ENCODE data around the gene STXBP1. TPM values are rescaled to one million over a fixed set of nuclear protein-coding genes. Genes with fewer than 3 reads are reported as not detected.
A peak's percentile ranks its signal among the peaks of the same experiment; 100 is the strongest.

The STXBP1 gene
- total and polyA plus RNA-seq, 2 of the 4 experiments (the other 2 are of a cell fraction), result 15.8 to 22.6 TPM

GRCh38 chr9:127562841-127563401, 49.2 kb upstream of the STXBP1 start (continued):
- TF ChIP-seq RCOR1 (IDR thresholded peaks at IDR 0.05; ENCODE audit: insufficient replicate concordance, low read length) (no peak), FOS (IDR thresholded peaks at IDR 0.05; ENCODE audit: low read depth, low read length) (peak; percentile 41; the same call in 1 of the 2 replicates)

GRCh38 chr9:127563579-127563978, 48.5 kb upstream of the STXBP1 start:
- no peak overlapping the region for H3K18ac ChIP-seq (ENCODE audit: low read depth, low read length)
- ATAC-seq (ENCODE audit: low read depth), result no peak
- no peak overlapping the region for H2BK15ac ChIP-seq (ENCODE audit: low read depth, low read length)
- no peak overlapping the region for H3K9ac ChIP-seq (ENCODE audit: low read depth, low read length)
- H3K79me1 ChIP-seq (ENCODE audit: low read depth in 1 of 2, low read length in 2 of 2), result peaks cover 3 to 44% of the 10 kb centered on the region in 2 experiments
- no peak overlapping the region for H3K4me2 ChIP-seq (ENCODE audit: low read depth, low read length)
- H4K8ac ChIP-seq (ENCODE audit: low read depth in 2 of 2, low read length in 2 of 2), result no peak overlapping the region
- no peak for TF ChIP-seq SMC3 (IDR thresholded peaks at IDR 0.05; ENCODE audit: low read depth, low read length)
- no peak for TF ChIP-seq CTCF (conservative IDR thresholded peaks at IDR 0.05; ENCODE audit: low read depth, low read length)
- no peak for TF ChIP-seq RAD21 (IDR thresholded peaks at IDR 0.05; ENCODE audit: low read length)
- no peak for TF ChIP-seq CEBPB (IDR thresholded peaks at IDR 0.05; ENCODE audit: low read depth, low read length)
- no peak for TF ChIP-seq MXI1 (IDR thresholded peaks at IDR 0.05; ENCODE audit: borderline replicate concordance, low read depth, low read length)
- TF ChIP-seq MAZ (IDR thresholded peaks at IDR 0.05; ENCODE audit: borderline replicate concordance, low read depth, low read length), result no peak
- no peak for TF ChIP-seq MAFK (IDR thresholded peaks at IDR 0.05; ENCODE audit: low read depth, low read length)
- TF ChIP-seq NFE2L2 (IDR thresholded peaks at IDR 0.05; ENCODE audit: low read depth, low read length), result no peak
- no TSS peak for BruUV-seq (replicated peaks)
- H3K4me3 ChIP-seq (ENCODE audit: insufficient read depth, low read depth, low read length), result no peak overlapping the region
- ChIA-PET CTCF (no interaction called here), POLR2A (ENCODE audit: unreplicated experiment) (no interaction called here)
- H3K14ac ChIP-seq (replicated peaks; ENCODE audit: low read depth, low read length), result peak overlapping the region; percentile 75
- in situ Hi-C loops (cut with MboI; ENCODE audit: low sequenced_read_pairs) (no loop called here), dilution Hi-C loops (cut with HindIII; ENCODE audit: low sequenced_read_pairs, unreplicated experiment) (no loop called here), intact Hi-C loops (cut with micrococcal nuclease) (loop anchor here (2.0 kb wide), 1 partner anchor 43 kb away; no protein-coding TSS in a partner anchor)
- peaks cover 79% of the 10 kb centered on the region for H4K20me1 ChIP-seq (ENCODE audit: insufficient read depth, low read length)
- peak overlapping the region; percentile 89; the same call in 1 of the 2 replicates for H3K4ac ChIP-seq (ENCODE audit: low read depth, low read length)
- peak overlapping the region; percentile 83 for H2BK5ac ChIP-seq (ENCODE audit: low read depth, low read length, poor library complexity, severe bottlenecking)
- no peaks in the 10 kb centered on the region for H3K9me3 ChIP-seq (ENCODE audit: control insufficient read depth, insufficient read depth, low read length)
- peak overlapping the region; percentile 3; the same call in 1 of the 2 replicates for H3K27ac ChIP-seq (ENCODE audit: insufficient read depth, low read length)
- 0 out of 2 replicates have a peak overlapping the region, but pooled peaks have one; percentile 78 for H2BK120ac ChIP-seq (ENCODE audit: low read depth, low read length)
- H2AFZ ChIP-seq (replicated peaks; ENCODE audit: low read length, poor library complexity), result no peak overlapping the region
- H4K5ac ChIP-seq (ENCODE audit: low read depth, low read length), result no peak overlapping the region
- H2BK20ac ChIP-seq (ENCODE audit: low read depth, low read length), result no peak overlapping the region
- peak overlapping the region; percentile 76; the same call in 1 of the 2 replicates for H3K23ac ChIP-seq (ENCODE audit: low read depth, low read length)
- no peak overlapping the region for H2AK9ac ChIP-seq (replicated peaks; ENCODE audit: low read depth, low read length, poor library complexity)
- H3K56ac ChIP-seq (ENCODE audit: extremely low read depth, insufficient read depth, low read length), result no peak overlapping the region
- H4K91ac ChIP-seq (ENCODE audit: insufficient read depth, low read depth, low read length), result no peak overlapping the region
- H3K9me1 ChIP-seq (ENCODE audit: insufficient read depth, low read length), result peaks cover 37% of the 10 kb centered on the region
- WGBS, 2 experiments (ENCODE audit: extremely low coverage in 2 of 2, insufficient read length in 1 of 2), result 93% methylated on average over 3 of the region's 13 CpGs; no CpG with 5 or more reads in 1 of the 2 experiments
- H2AK5ac ChIP-seq (ENCODE audit: low read depth, low read length), result peak overlapping the region; percentile 68; the same call in 1 of the 2 replicates
- no peaks in the 10 kb centered on the region for H3K27me3 ChIP-seq (ENCODE audit: control insufficient read depth, insufficient read depth, low read length)
- peaks cover 47% of the 10 kb centered on the region for H3K36me3 ChIP-seq (ENCODE audit: control insufficient read depth, insufficient read depth, low read length)
- DNase-seq, result no peak
- peaks cover 47% of the 10 kb centered on the region for H3K4me1 ChIP-seq (ENCODE audit: control insufficient read depth, insufficient read depth, low read length)
